Panc1 (cell line): ENCODE results near the gene NTRK2. TPM values are rescaled to one million over a fixed set of nuclear protein-coding genes. Genes with fewer than 3 reads are reported as not detected.

Experiments
- ATAC-seq: fragments of 200-7000 bp; cut with Tn5 transposase; 2 replicates; pipeline ENCODE4 v1.9.1; 2020; ENCODE audit warnings: mild to moderate bottlenecking, moderate library complexity
- BruUV-seq: library from RNA; stranded (reverse); fragments of 400-500 nt; replicated peaks from 2 replicates; lab custom pipeline; 2021; lab: Mats Ljungman, UMichigan
- CTCF ChIA-PET: fragments of 300-600 bp; sonication (Branson Sonifier 250); formaldehyde crosslinking; loops from one replicate; lab custom pipeline; 2022; ENCODE audit warnings: antibody characterized with exemption; lab: Charles Lee
- POLR2A ChIA-PET: fragments of 300-600 bp; sonication (Branson Sonifier 250); formaldehyde crosslinking; loops from one replicate; lab custom pipeline; 2022; ENCODE audit warnings: antibody characterized with exemption; lab: Charles Lee
- DNase-seq: peaks from one replicate; pipeline ENCODE4 v3.0.0-alpha.2; 2010; ENCODE audit warnings: low read depth, low spot score
- H3K27ac ChIP-seq: 2 replicates; pipeline ENCODE4 v1.5.1; 2011; ENCODE audit warnings: mild to moderate bottlenecking, low read length, inconsistent platforms
- H3K27me3 ChIP-seq: fragments of 200-500 bp; sonication (Bioruptor generic); 2 replicates; pipeline ENCODE4 v1.6.0; 2014; ENCODE audit warnings: low read length, inconsistent platforms; ENCODE audit not compliant: control insufficient read depth, insufficient read depth
- H3K36me3 ChIP-seq: fragments of 200-500 bp; sonication (Bioruptor generic); 2 replicates; pipeline ENCODE4 v1.5.1; 2014; ENCODE audit warnings: inconsistent platforms, mild to moderate bottlenecking, low read length, moderate library complexity; ENCODE audit not compliant: control insufficient read depth, insufficient read depth
- H3K4me1 ChIP-seq: 2 replicates; pipeline ENCODE4 v1.5.1; 2011; ENCODE audit warnings: inconsistent platforms, mild to moderate bottlenecking, low read length, moderate library complexity; ENCODE audit not compliant: control insufficient read depth, insufficient read depth
- H3K4me3 ChIP-seq, 2 experiments: 2 replicates each; pipeline ENCODE4 v1.5.1; 2011 to 2012; ENCODE audit warnings: low read depth in 2 of 2, low read length in 2 of 2, mild to moderate bottlenecking in 2 of 2, inconsistent platforms in 1 of 2, moderate library complexity in 1 of 2
- H3K9me3 ChIP-seq: fragments of 200-500 bp; sonication (Bioruptor generic); 2 replicates; pipeline ENCODE4 v1.5.1; 2014; ENCODE audit warnings: low read depth, mild to moderate bottlenecking, inconsistent platforms, low read length, moderate library complexity; ENCODE audit not compliant: control insufficient read depth, insufficient read depth
- CTCF ChIP-seq: fragments of 450-650 bp; IDR thresholded peaks from 2 replicates; pipeline ENCODE4 v1.5.1; 2017; ENCODE audit warnings: mild to moderate bottlenecking
- POLR2AphosphoS5 ChIP-seq: IDR thresholded peaks from 2 replicates; pipeline ENCODE4 v1.6.1; 2012; ENCODE audit warnings: mild to moderate bottlenecking, low read depth, low read length, moderate library complexity
- REST ChIP-seq, 2 experiments: IDR thresholded peaks; 2 replicates each; pipeline ENCODE4 v1.6.1; 2011 to 2012; ENCODE audit warnings: low read depth in 2 of 2, control low read depth in 1 of 2, low read length in 1 of 2, mild to moderate bottlenecking in 1 of 2, moderate library complexity in 1 of 2; ENCODE audit not compliant: insufficient read depth in 1 of 2
- SIN3A ChIP-seq: IDR thresholded peaks from 2 replicates; pipeline ENCODE4 v1.6.1; 2012; ENCODE audit warnings: low read depth, mild to moderate bottlenecking, low read length, moderate library complexity, borderline replicate concordance; ENCODE audit not compliant: insufficient read depth
- TCF7L2 ChIP-seq: IDR thresholded peaks from 2 replicates; pipeline ENCODE4 v1.6.1; 2011; ENCODE audit warnings: mild to moderate bottlenecking, low read depth, low read length, inconsistent platforms
- in situ Hi-C: cut with HindIII; loops from 2 replicates; pipeline ENCODE4 v1.10.0; 2016; ENCODE audit warnings: low sequenced_read_pairs, low pct_unique_long_range_greater_than_20kb
- intact Hi-C: fragments of 100-400 bp; cut with micrococcal nuclease; formaldehyde crosslinking; loops from one replicate; pipeline ENCODE4 v1.10.0; 2022; ENCODE audit not compliant: unreplicated experiment
- total RNA-seq: library from RNA; stranded (reverse); gene quantifications from one replicate; pipeline ENCODE4 v1.2.1, GENCODE V29; 2021; ENCODE audit not compliant: unreplicated experiment

The NTRK2 gene
- total RNA-seq, 1 experiment from 2014 or later: 0.23 TPM

GRCh38 chr9:84940294-84940693 lies 270.8 kb downstream of the NTRK2 start:
- intact Hi-C loops: no loop called here
- in situ Hi-C loops: no loop called here
- Histone ChIP-seq H3K9me3 (no peaks in the 10 kb centered on the region), H3K4me1 (no peaks in the 10 kb centered on the region), H3K36me3 (no peaks in the 10 kb centered on the region), H3K27me3 (no peaks in the 10 kb centered on the region), H3K27ac (no peak overlapping the region), H3K4me3 (no peak overlapping the region)
- no TSS peak for BruUV-seq
- POLR2A ChIA-PET: no interaction called here
- CTCF ChIA-PET: interaction anchor here (0.7 kb wide), 1 partner anchor 375 kb away, joined by 3 read pairs; no protein-coding TSS in a partner anchor
- DNase-seq (no peak), ATAC-seq (no peak)
- TF ChIP-seq TCF7L2: no peak
- no peak for TF ChIP-seq SIN3A
- TF ChIP-seq POLR2AphosphoS5: no peak
- no peak for TF ChIP-seq REST (IDR thresholded peaks at IDR 0.05; ENCODE audit: insufficient read depth in 1 of 2, low read depth in 2 of 2, low read length in 1 of 2)
- TF ChIP-seq CTCF: no peak

GRCh38 chr9:84941792-84942191 lies 272.3 kb downstream of the NTRK2 start:
- TF ChIP-seq CTCF (no peak), REST (IDR thresholded peaks at IDR 0.05; ENCODE audit: insufficient read depth in 1 of 2, low read depth in 2 of 2, low read length in 1 of 2) (no peak), POLR2AphosphoS5 (no peak), SIN3A (no peak), TCF7L2 (no peak)
- Histone ChIP-seq H3K27ac (no peak overlapping the region), H3K9me3 (no peaks in the 10 kb centered on the region), H3K4me3 (no peak overlapping the region), H3K27me3 (no peaks in the 10 kb centered on the region), H3K36me3 (no peaks in the 10 kb centered on the region), H3K4me1 (no peaks in the 10 kb centered on the region)
- DNase-seq (no peak), ATAC-seq (no peak)
- BruUV-seq: no TSS peak
- intact Hi-C loops (no loop called here), in situ Hi-C loops (no loop called here)
- CTCF ChIA-PET: no interaction called here
- POLR2A ChIA-PET: no interaction called here
